Tibial nerve (tissue), 4 donors: ENCODE data around the gene MAGI2. TPM values are rescaled to one million over a fixed set of nuclear protein-coding genes. Genes with fewer than 3 reads are reported as not detected.

Experiments
- DNase-seq, 2 donors: peaks; one replicate each; pipeline ENCODE4 v3.0.0-alpha.2; 2019; ENCODE audit warnings: low spot score in 2 of 2
- H3K27ac ChIP-seq, 4 donors: fragments of 200-600 bp; sonication (generic) in 3 of 4; one replicate each; pipeline ENCODE4 v1.5.1; 2017 to 2019; ENCODE audit warnings: mild to moderate bottlenecking in 1 of 4
- H3K27me3 ChIP-seq, 2 donors: fragments of 200-600 bp; sonication (generic) in 1 of 2; one replicate each; pipeline versions ENCODE4 v1.5.1 to v1.6.0; 2017 to 2019
- H3K36me3 ChIP-seq, 3 donors: fragments of 200-600 bp; sonication (generic); one replicate each; pipeline ENCODE4 v1.5.1; 2018 to 2019
- H3K4me1 ChIP-seq, 4 donors: fragments of 200-600 bp; sonication (generic) in 3 of 4; one replicate each; pipeline ENCODE4 v1.5.1; 2017 to 2019
- H3K4me3 ChIP-seq, 4 donors: fragments of 200-600 bp; sonication (generic) in 3 of 4; one replicate each; pipeline ENCODE4 v1.5.1; 2017 to 2019; ENCODE audit warnings: mild to moderate bottlenecking in 1 of 4, moderate library complexity in 1 of 4
- H3K9me3 ChIP-seq, 4 donors: fragments of 200-600 bp; sonication (generic) in 3 of 4; one replicate each; pipeline ENCODE4 v1.5.1; 2017 to 2019
- CTCF ChIP-seq, 5 experiments: fragments of 200-600 bp in 3 of 5; fragments of 450-650 bp in 2 of 5; sonication (generic) in 3 of 5; IDR thresholded peaks; one replicate each; pipeline ENCODE4 v1.5.1; 2016 to 2019; ENCODE audit warnings: antibody characterized with exemption in 5 of 5, mild to moderate bottlenecking in 3 of 5, moderate library complexity in 2 of 5
- EP300 ChIP-seq, 2 donors: sonication (generic); formaldehyde crosslinking; IDR thresholded peaks; one replicate each; pipeline ENCODE4 v1.6.1; 2017; ENCODE audit warnings: antibody characterized with exemption in 2 of 2, mild to moderate bottlenecking in 1 of 2
- POLR2A ChIP-seq, 2 donors: fragments of 450-650 bp; IDR thresholded peaks; one replicate each; pipeline ENCODE4 v1.6.1; 2017; ENCODE audit warnings: antibody characterized with exemption in 2 of 2, mild to moderate bottlenecking in 2 of 2, moderate library complexity in 2 of 2
- WGBS, 2 donors: methylation state at CpG; one replicate each; pipeline ENCODE4 v1.1.5; 2018; 5-methylcytosine and 5-hydroxymethylcytosine counted together
- total RNA-seq, 4 donors: library from RNA; depleted of rRNA; stranded (reverse); fragments of >200 nt; gene quantifications; one replicate each; pipeline ENCODE4 v1.1.0, GENCODE V29; 2016

The MAGI2 gene
- total RNA-seq, 4 donors from 2014 or later = 33.6 to 58.2 (median 55.6) TPM

DNA sequence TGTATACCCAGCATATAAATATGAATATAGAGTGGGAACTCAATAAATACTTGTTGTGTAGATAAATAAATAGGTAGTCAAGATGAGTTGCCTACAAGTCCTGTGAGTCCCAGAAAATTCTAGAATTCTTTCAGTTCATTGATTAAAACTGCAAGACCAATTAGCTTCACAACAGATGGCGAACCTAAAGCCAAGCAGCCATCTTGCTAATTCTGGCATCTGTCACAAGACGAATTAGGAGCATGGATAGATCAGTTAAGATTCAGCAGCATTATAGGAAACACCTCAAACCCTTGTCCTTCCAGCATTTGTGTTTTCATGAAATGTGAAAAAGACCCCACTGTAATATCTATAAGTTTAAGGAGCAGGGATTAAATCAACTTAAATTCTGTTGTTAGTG, 552.7 kb downstream of the MAGI2 start:
- no peaks in the 10 kb centered on the region for H3K27me3 ChIP-seq
- H3K27ac ChIP-seq = no peak overlapping the region
- H3K4me1 ChIP-seq = no peaks in the 10 kb centered on the region
- 86 to 93% methylated on average over 2 of the region's 2 CpGs for WGBS, 2 donors
- DNase-seq = no peak
- no peak overlapping the region for H3K4me3 ChIP-seq
- H3K9me3 ChIP-seq = no peaks in the 10 kb centered on the region
- no peaks in the 10 kb centered on the region for H3K36me3 ChIP-seq
- TF ChIP-seq POLR2A (IDR thresholded peaks at IDR 0.05) (no peak), CTCF (IDR thresholded peaks at IDR 0.05) (no peak), EP300 (IDR thresholded peaks at IDR 0.05) (no peak)

DNA sequence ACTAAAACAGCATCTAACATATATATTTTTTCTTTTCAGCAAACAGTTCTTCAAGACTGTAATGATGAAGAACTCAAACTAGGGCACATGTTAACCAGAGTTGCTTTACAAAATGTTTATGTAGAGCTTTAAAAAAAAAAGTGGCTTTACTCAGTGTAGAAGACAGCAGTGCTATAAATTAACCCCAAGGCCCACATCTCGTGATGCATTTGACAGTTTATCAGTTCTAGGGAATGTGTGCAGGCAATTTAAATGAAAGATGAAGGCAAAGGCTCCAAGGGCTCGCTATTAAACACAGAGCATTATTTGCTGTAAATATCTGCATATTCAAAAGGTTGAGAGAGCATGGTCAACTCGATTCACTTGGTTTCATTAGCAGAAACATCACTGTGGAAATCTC, 558.1 kb downstream of the MAGI2 start:
- H3K27ac ChIP-seq = no peak overlapping the region
- no peaks in the 10 kb centered on the region for H3K4me1 ChIP-seq
- H3K4me3 ChIP-seq = no peak overlapping the region
- no peaks in the 10 kb centered on the region for H3K27me3 ChIP-seq
- TF ChIP-seq EP300 (IDR thresholded peaks at IDR 0.05) (no peak), POLR2A (IDR thresholded peaks at IDR 0.05) (no peak), CTCF (IDR thresholded peaks at IDR 0.05) (no peak)
- WGBS, 2 donors = 58 to 64% methylated on average over 3 of the region's 3 CpGs
- H3K9me3 ChIP-seq = no peaks in the 10 kb centered on the region
- no peaks in the 10 kb centered on the region for H3K36me3 ChIP-seq
- DNase-seq = no peak

DNA sequence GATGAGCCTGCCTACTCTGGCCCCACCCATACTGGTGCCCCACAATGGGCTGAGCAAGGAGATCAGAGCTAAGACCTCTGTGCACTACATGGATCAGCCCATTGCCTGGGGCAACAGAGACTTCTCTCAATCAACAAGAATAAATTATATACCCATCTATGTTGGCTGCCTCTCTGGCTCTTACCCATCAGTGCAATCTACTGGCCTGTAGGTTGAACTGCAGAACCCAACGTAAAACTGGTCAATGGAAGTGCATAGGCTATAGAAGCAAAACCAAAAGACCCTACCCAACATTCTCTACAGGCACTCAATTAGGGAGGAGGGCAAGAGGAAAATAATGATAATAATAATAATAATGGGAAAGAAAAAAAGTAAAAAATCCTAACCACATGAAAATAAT, 574.3 kb downstream of the MAGI2 start:
- H3K27me3 ChIP-seq = no peaks in the 10 kb centered on the region
- 87 to 97% methylated on average over 1 of the region's 1 CpG for WGBS, 2 donors
- no peak overlapping the region for H3K27ac ChIP-seq
- H3K4me3 ChIP-seq = no peak overlapping the region
- TF ChIP-seq POLR2A (IDR thresholded peaks at IDR 0.05) (no peak), EP300 (IDR thresholded peaks at IDR 0.05) (no peak), CTCF (IDR thresholded peaks at IDR 0.05) (no peak)
- no peak for DNase-seq
- no peaks in the 10 kb centered on the region for H3K4me1 ChIP-seq
- H3K9me3 ChIP-seq = peaks cover 0 to 63% (median 6%) of the 10 kb centered on the region in 4 donors
- no peaks in the 10 kb centered on the region for H3K36me3 ChIP-seq

- H3K9me3 ChIP-seq = peaks cover 0 to 6% (median 0%) of the 10 kb centered on the region in 4 donors
- H3K27me3 ChIP-seq = no peaks in the 10 kb centered on the region
- WGBS, 2 donors = 72 to 75% methylated on average over 5 of the region's 5 CpGs
- H3K36me3 ChIP-seq = no peaks in the 10 kb centered on the region
- H3K4me1 ChIP-seq = no peaks in the 10 kb centered on the region
- TF ChIP-seq POLR2A (IDR thresholded peaks at IDR 0.05) (no peak), CTCF (IDR thresholded peaks at IDR 0.05) (no peak), EP300 (IDR thresholded peaks at IDR 0.05) (no peak)
- no peak for DNase-seq
- H3K27ac ChIP-seq = no peak overlapping the region
- no peak overlapping the region for H3K4me3 ChIP-seq
Measured at GRCh38 chr7:78873117-78873516, 580.4 kb downstream of the MAGI2 start.

GRCh38 chr7:78864339-78864738, 589.1 kb downstream of the MAGI2 start:
- Histone ChIP-seq H3K4me1 (no peaks in the 10 kb centered on the region), H3K4me3 (no peak overlapping the region), H3K27me3 (no peaks in the 10 kb centered on the region), H3K9me3 (no peaks in the 10 kb centered on the region), H3K36me3 (no peaks in the 10 kb centered on the region), H3K27ac (no peak overlapping the region)
- DNase-seq = no peak
- no peak for TF ChIP-seq CTCF (IDR thresholded peaks at IDR 0.05)
- no peak for TF ChIP-seq EP300 (IDR thresholded peaks at IDR 0.05)
- TF ChIP-seq POLR2A (IDR thresholded peaks at IDR 0.05) = no peak
